Measurements from ENCODE around the gene ADPRHL1. TPM values are rescaled to one million over a fixed set of nuclear protein-coding genes. Genes with fewer than 3 reads are reported as not detected.

The ADPRHL1 gene
- total RNA-seq, 1 donor, result 5.1 TPM

DNA sequence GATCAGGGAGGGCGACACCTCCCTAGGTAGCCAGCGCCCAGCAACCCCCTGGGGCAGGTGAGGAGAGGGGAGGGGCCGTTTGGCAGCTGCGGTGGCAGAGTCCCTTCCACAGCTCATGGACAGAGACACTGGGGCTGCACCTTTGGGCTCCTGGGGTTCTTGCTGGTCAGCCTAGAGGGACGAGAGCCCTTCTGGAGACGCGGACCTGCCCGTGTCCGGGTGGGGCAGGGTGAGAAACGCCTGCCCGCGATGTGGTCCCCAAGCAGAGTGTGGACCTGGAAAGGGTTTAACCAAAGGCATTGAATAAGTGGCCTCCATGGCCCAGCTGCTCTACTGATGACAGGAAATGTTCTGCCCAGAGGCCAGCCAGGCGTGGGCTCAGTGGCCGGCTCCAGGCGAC is 38.3 kb downstream of the ADPRHL1 start:
- H3K36me3 ChIP-seq (ENCODE audit: insufficient read depth, low read length), result no peaks in the 10 kb centered on the region
- H3K4me2 ChIP-seq (ENCODE audit: insufficient read depth, low read length), result no peak overlapping the region
- no peak overlapping the region for H3K27ac ChIP-seq (ENCODE audit: low read depth, low read length)
- peaks cover 27% of the 10 kb centered on the region for H3K4me1 ChIP-seq (ENCODE audit: insufficient read depth, low read length)
- TF ChIP-seq, protein P1, sequence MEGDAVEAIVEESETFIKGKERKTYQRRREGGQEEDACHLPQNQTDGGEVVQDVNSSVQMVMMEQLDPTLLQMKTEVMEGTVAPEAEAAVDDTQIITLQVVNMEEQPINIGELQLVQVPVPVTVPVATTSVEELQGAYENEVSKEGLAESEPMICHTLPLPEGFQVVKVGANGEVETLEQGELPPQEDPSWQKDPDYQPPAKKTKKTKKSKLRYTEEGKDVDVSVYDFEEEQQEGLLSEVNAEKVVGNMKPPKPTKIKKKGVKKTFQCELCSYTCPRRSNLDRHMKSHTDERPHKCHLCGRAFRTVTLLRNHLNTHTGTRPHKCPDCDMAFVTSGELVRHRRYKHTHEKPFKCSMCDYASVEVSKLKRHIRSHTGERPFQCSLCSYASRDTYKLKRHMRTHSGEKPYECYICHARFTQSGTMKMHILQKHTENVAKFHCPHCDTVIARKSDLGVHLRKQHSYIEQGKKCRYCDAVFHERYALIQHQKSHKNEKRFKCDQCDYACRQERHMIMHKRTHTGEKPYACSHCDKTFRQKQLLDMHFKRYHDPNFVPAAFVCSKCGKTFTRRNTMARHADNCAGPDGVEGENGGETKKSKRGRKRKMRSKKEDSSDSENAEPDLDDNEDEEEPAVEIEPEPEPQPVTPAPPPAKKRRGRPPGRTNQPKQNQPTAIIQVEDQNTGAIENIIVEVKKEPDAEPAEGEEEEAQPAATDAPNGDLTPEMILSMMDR (IDR thresholded peaks at IDR 0.05; ENCODE audit: extremely low read depth, low read depth, low read length), result no peak
- H3K79me2 ChIP-seq (ENCODE audit: insufficient read depth, low read length), result no peaks in the 10 kb centered on the region
- H3K4me3 ChIP-seq (ENCODE audit: insufficient read depth, low read length), result no peak overlapping the region
- no peak overlapping the region for H2AFZ ChIP-seq (ENCODE audit: low read length)
- no peaks in the 10 kb centered on the region for H3K27me3 ChIP-seq (ENCODE audit: insufficient read depth, low read length)
- H3K9me3 ChIP-seq (ENCODE audit: low read depth, low read length), result no peaks in the 10 kb centered on the region
- H4K20me1 ChIP-seq (ENCODE audit: insufficient read depth, low read length), result no peaks in the 10 kb centered on the region
- DNase-seq (ENCODE audit: insufficient read length, low spot score, missing footprints), result no peak

DNA sequence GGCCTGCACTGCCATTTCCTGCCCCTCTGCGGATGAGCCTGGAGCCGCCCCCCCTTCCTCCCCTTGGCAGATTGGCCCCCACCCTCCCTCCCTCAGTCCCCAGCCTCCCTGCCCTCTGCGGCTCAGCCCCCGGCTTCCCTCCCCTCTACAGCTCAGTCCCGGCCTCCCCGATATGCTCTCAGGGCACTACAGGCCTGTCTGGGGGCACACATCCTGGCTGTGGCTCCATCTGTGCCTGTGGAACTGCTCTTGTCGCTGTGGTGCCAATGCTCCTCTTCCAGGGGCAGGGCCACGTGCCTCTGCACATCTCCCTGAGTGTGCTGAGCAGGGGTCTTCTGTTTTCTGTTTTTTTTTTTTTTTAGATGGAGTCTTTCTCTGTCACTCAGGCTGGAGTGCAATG is 39.0 kb downstream of the ADPRHL1 start:
- Histone ChIP-seq H3K4me1 (ENCODE audit: insufficient read depth, low read length) (peaks cover 27% of the 10 kb centered on the region), H3K79me2 (ENCODE audit: insufficient read depth, low read length) (no peaks in the 10 kb centered on the region), H3K36me3 (ENCODE audit: insufficient read depth, low read length) (no peaks in the 10 kb centered on the region), H3K4me2 (ENCODE audit: insufficient read depth, low read length) (no peak overlapping the region), H3K27ac (ENCODE audit: low read depth, low read length) (no peak overlapping the region), H3K4me3 (ENCODE audit: insufficient read depth, low read length) (no peak overlapping the region), H2AFZ (ENCODE audit: low read length) (peak overlapping the region; percentile 90), H4K20me1 (ENCODE audit: insufficient read depth, low read length) (no peaks in the 10 kb centered on the region), H3K27me3 (ENCODE audit: insufficient read depth, low read length) (no peaks in the 10 kb centered on the region), H3K9me3 (ENCODE audit: low read depth, low read length) (no peaks in the 10 kb centered on the region)
- TF ChIP-seq, protein P1 (IDR thresholded peaks at IDR 0.05; ENCODE audit: extremely low read depth, low read depth, low read length), result no peak
- no peak for DNase-seq (ENCODE audit: insufficient read length, low spot score, missing footprints)

DNA sequence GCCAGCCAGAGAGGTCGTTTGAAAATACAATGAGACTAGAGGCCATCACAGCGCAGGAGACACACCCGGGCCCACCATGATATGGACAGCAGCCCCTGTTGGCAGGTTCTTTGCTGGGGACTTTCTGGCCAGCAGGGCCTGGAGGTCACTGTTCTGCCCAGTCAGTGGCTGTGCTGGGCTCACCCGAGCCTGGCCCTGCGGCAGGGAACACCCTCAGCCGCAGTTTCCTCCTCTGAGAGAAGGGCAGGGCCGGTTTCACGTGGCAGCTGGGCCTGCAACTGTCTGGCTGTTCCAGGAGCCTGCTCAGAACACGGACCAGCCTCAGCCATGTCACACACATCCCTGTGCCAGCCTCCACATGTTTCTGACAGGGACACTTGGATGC is 39.4 kb downstream of the ADPRHL1 start:
- Histone ChIP-seq H3K9me3 (ENCODE audit: low read depth, low read length) (no peaks in the 10 kb centered on the region), H3K27ac (ENCODE audit: low read depth, low read length) (no peak overlapping the region), H3K4me3 (ENCODE audit: insufficient read depth, low read length) (no peak overlapping the region), H3K79me2 (ENCODE audit: insufficient read depth, low read length) (no peaks in the 10 kb centered on the region), H3K4me2 (ENCODE audit: insufficient read depth, low read length) (no peak overlapping the region), H4K20me1 (ENCODE audit: insufficient read depth, low read length) (no peaks in the 10 kb centered on the region), H3K4me1 (ENCODE audit: insufficient read depth, low read length) (peaks cover 27% of the 10 kb centered on the region), H2AFZ (ENCODE audit: low read length) (peak overlapping the region; percentile 90), H3K27me3 (ENCODE audit: insufficient read depth, low read length) (no peaks in the 10 kb centered on the region), H3K36me3 (ENCODE audit: insufficient read depth, low read length) (no peaks in the 10 kb centered on the region)
- TF ChIP-seq, protein P1 (IDR thresholded peaks at IDR 0.05; ENCODE audit: extremely low read depth, low read depth, low read length), result no peak
- DNase-seq (ENCODE audit: insufficient read length, low spot score, missing footprints), result peak; percentile 92

DNA sequence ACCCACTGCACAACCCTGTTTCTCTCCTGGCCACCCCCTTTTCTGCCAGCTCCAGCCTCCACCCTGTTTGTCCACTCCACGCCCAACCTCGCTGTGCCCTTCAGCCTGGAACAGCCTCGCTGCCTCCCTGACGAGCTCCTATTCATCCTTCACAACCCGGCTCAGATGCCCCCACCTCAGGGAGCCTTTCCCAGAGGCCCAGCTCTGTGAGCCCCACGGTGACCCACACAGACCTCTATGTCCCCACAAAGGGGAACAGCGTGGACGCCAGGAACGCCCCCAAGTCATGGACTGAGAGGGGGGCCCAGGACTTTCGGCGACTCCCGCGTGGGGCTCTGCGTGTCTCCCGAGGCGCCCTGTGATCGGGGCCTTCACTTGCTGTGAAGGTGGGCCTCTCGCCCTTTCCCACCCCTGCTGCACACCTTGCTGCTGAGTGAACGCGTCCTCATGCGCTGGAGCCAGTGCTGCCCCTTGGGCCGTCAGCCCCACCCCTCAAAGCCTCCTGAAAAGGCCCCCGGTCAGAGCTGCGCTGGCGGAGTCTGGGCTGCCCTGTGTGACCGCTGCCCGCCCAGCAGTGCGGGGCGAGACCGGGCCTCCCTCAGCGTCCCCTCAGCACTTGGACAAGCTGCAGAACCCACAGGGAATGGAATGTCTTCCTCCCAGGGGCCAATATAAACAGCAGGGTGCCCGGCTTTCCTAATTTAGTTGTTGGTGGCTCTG is 40.0 kb downstream of the ADPRHL1 start:
- H3K27ac ChIP-seq (ENCODE audit: low read depth, low read length), result no peak overlapping the region
- no peaks in the 10 kb centered on the region for H3K27me3 ChIP-seq (ENCODE audit: insufficient read depth, low read length)
- no peaks in the 10 kb centered on the region for H4K20me1 ChIP-seq (ENCODE audit: insufficient read depth, low read length)
- peaks cover 27% of the 10 kb centered on the region for H3K4me1 ChIP-seq (ENCODE audit: insufficient read depth, low read length)
- H3K4me2 ChIP-seq (ENCODE audit: insufficient read depth, low read length), result no peak overlapping the region
- H3K79me2 ChIP-seq (ENCODE audit: insufficient read depth, low read length), result no peaks in the 10 kb centered on the region
- H3K4me3 ChIP-seq (ENCODE audit: insufficient read depth, low read length), result no peak overlapping the region
- DNase-seq (ENCODE audit: insufficient read length, low spot score, missing footprints), result peak; percentile 88
- peak overlapping the region; percentile 90 for H2AFZ ChIP-seq (ENCODE audit: low read length)
- H3K9me3 ChIP-seq (ENCODE audit: low read depth, low read length), result no peaks in the 10 kb centered on the region
- TF ChIP-seq, protein P1 (IDR thresholded peaks at IDR 0.05; ENCODE audit: extremely low read depth, low read depth, low read length), result no peak
- no peaks in the 10 kb centered on the region for H3K36me3 ChIP-seq (ENCODE audit: insufficient read depth, low read length)

All from osteoblast (primary cell).